ENCODE measurements around the gene NOTCH3.
A peak's percentile ranks its signal among the peaks of the same experiment; 100 is the strongest.

The NOTCH3 gene

DNA sequence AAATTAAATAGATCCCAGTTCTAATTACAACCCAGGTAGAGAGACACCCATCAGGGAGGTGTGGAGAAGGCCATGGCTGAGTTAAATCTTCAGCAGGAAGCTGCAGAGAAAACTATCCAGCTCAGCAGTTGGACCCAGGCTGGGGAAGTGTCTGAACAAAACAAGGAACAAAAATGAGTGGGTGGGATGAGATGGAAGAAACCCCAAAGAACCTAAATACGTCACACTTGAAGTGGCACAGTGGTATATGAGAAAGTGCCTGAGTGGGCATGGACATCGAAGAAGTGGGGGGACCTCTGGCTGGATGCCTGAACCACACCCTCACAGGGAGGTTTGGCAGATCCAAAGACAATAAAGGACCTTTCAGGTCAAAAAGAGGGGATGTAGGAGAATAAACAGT is 35.0 kb upstream of the NOTCH3 start:
- DNase-seq = no peak

DNA sequence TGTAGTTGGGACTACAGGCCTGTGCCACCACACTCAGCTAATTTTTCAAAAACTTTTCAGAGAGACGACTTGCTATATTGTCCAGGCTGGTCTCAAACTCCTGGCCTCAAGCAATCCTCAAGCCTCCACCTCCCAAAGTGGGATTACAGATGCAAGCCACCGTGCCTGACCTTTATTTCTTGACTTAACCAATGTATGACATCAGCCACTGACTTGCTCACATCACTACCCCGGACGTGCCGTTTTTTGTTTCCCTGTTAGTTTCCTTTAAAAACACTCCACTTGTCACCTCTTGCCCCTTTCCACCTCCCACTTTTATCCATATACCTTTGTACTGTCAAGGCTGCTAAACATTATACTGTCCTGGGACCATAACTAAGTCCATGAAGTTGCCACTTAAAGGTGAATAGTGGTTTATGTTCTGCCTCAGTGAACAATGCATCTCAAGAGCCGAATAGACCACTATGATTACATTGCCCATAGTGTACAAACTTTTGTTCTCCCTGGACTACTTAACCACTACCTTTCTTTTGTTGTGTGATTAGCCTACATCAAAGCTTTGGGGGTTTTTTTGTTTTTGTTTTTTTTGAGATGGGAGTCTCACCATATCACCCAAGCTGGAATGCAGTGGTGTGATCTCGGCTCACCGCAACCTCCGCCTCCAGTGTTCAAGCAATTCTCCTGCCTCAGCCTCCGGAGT is 33.8 kb upstream of the NOTCH3 start:
- no peak for DNase-seq

DNA sequence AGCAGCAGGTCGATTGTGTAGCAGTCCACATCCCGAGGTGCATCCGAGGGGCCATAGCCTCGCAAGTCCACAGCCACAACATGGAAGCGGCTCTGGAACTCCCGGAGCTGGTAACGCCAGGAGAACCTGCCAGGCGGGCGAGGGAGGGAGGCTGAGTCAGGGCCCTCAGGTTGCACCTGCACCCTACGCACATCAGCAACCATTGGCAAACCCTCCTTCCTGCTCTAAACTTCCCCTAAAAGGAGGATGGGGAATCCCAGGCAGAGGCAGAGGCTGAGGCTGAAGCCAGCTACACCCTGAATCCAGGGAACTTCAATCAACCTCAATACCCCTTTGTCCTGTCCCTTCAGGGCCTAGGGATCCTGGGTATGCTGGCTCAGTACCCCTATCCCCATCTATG is 30.5 kb upstream of the NOTCH3 start:
- no peak for DNase-seq

DNA sequence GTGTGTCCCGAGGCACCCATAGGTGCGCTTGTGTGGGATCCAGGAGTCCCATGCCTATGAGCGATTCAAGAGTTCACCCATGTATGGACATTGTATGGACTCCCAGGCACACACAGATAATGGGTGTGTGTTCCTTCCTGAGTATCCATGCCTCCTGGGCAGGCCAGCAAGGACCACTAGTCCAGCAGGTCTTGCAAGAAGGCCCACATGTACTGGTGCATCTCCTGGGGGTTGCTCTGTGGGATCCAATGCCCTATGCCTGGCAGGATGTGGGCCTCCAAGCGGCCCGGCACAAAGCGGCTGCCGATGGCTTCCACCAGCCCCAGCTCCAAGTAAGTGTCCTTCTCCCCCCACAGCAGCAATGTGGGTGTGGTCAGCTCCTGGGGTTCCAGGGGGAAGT is 26.5 kb upstream of the NOTCH3 start:
- DNase-seq = no peak

DNA sequence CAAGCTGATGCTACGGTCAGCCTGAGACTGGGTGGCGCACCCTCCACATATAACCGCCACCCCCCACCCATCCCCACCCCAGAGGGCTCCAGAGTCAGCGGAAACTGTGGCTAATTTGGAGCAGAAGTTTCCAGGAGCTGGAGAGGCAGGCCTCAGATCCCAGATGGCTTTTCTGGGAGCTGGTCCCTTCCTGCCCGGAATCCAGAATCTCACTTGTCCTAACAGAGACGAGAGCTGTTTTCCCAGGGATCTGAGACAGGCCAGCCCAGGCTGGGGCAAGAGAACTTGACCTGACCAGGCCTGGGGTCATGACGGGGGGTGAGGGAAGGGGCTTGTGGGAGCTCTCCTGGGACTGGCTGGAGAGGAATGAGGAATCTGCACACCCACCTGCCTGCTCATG is 25.0 kb upstream of the NOTCH3 start:
- no peak for DNase-seq

DNA sequence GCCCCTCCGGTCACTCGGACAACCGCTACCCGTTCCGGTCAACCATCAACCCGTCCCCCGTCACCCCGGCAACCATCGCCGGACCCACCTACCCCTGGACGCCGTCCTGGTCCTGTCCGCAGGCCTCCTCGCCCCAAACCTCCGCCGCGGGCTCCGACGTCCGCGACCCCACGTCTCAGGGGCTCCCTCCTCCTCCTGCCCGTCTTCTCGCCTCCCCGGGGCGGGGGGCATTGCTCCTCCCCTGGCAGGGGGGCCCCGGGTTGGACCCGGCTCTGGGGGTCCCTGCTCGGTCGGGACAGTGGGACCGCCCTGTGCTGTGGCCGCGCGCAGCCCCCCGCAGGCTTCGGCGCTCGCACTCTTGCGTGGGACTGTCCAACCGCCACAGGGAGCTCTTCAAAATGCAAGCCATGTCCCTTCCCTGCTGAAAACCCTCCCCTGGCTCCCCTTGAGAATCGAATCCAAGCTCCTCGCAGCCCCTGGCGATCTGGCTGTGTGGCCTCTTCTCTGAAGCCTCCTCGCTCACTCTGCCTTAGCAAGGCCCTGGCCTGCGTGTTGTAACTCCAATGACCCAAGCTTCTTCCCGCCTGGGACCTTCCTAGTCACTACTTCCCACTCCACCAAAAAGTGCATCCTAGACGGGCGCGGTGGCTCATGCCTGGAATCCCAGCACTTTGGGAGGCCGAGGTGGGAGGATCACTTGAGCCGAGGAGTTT is 23.0 kb upstream of the NOTCH3 start:
- no peak for DNase-seq

DNA sequence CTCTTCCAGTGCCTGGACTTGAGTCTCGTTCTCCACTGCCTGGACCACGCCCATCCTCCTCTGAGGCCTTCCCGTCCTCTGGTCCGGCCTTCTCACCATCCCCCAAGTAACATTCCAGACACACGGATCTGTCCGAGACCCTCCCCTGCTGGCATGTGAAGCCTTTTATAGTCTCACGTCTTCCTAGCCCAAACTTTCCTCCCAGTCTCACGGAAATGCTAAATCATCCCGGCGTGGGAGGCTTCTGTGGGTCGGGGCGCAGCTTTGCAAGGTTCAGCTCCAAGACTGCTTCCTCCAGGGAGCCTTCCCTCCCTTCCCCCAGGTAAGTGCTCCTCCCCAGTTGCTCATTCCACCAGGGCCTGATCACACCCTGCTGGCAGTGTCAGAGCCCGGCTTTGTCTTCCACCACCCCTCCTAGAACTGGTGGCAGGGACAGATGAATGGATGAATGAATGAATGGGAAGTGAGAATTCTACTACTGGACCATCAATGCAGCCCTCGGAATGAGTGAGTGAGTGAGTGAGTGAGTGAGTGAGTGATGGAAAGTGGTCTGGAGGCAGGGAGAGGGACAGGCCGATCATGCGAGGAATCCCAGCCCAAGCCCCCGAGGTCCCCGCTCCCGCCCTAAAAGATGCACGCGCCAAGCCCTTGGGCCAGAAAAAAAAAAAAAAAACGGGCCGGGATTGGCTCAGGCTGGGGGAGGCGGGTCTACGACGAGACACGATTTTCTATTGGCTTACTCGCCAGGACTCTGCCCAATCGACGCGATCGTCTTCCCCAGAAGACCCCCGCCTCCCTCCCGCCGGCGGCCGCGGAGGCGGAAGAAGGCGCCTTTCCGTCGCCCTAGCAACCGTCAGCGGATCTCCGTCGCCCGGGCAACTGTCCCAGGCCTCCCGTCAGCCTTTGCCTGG is 22.2 kb upstream of the NOTCH3 start:
- peak; percentile 76 for DNase-seq

DNA sequence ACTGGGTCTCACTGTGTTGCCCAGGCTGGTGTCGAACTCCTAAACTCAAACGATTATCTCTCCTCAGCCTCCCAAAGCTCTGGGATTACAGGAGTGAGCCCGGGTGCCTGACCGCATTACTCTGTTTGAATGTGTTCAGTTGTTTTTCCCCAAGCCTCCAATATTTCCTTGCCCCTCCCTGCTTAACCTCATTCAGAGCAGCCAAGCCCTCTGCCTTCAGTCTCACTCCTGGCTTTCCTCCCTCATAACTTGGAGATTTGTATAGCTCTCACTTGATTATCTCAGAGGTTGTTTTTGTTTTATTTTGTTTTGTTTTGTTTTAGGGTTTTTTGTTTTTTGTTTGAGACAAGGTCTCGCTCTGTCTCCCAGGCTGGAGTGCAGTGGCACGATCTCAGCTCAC is 20.0 kb upstream of the NOTCH3 start:
- DNase-seq = no peak

DNA sequence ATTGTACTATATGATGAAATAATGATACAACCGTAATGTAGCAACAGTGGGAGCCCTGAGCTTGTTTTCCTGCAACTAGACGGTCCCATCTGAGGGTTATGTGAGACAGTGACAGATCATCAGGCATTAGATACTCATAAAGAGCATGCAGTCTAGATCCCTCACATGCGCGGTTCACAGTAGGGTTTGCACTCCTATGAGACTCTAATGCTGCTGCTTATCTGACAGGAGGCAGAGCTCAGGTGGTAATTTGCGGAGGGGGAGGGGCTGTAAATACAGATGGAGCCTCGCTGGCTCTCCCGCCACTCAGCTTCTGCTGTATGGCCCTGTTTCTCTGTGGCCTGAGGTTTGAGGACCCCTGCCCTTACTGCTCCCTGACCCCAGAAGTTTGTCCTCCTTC is 17.7 kb upstream of the NOTCH3 start:
- no peak for DNase-seq

DNA sequence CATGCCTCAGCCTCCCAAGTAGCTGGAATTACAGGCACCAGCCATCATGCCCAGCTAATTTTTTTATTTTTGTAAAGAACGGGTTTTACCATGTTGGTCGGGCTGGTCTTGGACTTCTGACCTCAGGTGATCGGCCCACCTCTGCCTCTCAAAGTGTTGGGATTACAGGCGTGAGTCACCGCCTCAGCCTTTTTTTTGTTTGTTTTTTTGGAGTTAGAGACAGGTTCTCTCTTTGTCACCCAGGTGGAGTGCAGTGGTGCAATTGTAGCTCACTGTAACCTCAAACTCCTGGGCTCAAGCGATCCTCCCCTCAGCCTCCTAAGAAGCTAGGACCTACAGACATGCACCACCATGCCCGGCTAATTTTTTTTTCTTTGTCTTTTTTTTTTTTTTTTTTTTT is 15.6 kb upstream of the NOTCH3 start:
- no peak for DNase-seq

DNA sequence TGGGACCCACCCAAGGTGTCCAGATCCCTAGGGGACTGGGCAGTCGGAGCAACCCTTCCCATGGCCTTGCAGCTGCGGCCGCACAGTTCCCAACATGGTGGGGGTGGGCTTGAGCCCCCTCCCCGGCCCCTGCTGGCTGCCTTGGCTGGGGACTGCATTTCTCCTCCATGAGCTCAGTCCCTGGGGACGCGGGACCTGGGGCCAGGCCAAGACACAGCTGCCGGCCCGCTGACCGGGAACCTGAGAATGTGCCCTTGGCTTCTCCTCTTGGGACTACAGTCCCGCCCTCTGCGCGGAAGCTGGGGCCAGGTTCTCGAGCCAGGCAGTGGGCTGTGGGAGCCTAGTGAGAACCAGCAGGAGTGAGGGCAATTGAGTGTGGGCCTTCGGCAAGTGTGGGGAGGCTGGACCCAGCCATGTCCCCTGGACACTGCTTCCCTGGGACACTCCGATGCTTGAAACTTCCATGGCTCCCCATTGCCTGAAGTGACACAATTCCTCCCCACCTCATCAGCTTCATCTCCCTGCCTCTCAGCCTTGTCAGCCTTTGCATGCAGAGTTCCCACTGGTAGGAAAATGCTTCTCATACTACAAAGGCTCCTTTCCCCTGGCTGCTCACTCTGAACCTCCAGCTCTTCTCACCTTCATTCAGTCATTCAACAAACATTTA is 13.1 kb upstream of the NOTCH3 start:
- DNase-seq = no peak

DNA sequence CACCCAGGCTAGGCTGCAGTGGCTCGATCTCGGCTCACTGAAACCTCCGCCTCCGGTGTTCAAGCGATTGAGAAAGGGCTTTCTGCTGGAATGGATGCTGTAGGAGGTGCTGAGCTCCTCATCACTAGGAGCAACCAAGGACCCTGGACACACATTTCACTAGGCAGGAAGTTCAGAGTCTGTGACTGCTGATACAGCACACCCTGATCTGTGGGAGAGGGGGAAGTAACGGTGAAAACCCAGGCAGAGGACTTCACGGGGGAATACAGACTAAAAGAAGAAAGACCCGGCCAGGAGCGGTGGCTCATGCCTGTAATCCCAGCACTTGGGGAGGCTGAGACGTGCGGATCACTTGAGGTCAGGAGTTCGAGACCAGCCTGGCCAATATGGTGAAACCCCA is 11.9 kb upstream of the NOTCH3 start:
- no peak for DNase-seq

DNA sequence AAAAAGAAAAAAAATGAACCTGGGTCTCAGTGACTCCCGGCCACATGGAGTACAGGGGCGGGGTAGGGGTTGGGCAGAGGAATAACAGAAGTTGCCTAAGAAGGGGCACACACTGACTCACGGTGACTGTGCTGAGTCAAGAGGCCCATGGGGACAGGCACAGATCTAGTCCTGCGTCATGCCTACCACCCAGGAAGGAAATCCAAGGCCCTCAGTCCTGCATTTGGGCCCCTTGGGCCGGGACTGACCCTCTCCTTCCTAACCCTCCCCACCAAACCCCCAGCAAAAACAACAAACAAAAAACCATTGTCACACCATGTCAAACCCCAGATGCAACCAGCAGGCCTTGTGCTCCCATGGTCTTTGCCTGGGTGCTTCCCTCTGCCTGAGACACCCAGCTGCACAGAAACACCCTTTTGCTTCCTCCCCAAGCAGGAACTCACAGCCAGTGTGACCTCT is 9.6 kb upstream of the NOTCH3 start:
- no peak for DNase-seq

DNA sequence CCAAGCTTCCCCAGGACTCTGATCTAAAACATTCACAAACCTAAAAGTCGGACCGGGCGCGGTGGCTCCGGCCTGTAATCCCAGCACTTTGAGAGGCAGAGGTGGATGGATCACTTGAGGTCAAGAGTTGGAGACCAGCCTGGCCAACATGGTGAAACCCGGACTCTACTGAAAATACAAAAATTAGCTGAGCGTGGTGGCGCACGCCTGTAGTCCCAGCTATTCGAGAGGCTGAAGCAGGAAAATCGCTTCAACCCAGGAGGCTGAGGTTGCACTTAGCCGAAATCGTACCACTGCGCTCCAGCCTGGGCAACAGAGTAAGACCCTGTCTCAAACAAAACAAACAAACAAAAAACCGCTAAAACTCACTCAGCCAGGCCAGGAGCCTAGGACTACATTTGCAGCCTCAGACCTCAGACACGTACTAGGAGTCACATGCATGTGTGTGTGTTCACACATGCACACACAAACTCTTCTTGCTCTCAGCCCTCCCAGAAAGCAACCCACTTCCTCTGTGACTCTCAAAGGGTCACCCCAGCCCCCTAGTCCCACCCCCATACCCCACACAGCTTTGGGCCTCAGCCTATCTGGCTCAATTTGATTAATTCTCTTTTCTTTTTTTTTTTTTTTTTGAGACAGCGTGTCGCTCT is 704 bp upstream of the NOTCH3 start:
- no peak for DNase-seq

DNA sequence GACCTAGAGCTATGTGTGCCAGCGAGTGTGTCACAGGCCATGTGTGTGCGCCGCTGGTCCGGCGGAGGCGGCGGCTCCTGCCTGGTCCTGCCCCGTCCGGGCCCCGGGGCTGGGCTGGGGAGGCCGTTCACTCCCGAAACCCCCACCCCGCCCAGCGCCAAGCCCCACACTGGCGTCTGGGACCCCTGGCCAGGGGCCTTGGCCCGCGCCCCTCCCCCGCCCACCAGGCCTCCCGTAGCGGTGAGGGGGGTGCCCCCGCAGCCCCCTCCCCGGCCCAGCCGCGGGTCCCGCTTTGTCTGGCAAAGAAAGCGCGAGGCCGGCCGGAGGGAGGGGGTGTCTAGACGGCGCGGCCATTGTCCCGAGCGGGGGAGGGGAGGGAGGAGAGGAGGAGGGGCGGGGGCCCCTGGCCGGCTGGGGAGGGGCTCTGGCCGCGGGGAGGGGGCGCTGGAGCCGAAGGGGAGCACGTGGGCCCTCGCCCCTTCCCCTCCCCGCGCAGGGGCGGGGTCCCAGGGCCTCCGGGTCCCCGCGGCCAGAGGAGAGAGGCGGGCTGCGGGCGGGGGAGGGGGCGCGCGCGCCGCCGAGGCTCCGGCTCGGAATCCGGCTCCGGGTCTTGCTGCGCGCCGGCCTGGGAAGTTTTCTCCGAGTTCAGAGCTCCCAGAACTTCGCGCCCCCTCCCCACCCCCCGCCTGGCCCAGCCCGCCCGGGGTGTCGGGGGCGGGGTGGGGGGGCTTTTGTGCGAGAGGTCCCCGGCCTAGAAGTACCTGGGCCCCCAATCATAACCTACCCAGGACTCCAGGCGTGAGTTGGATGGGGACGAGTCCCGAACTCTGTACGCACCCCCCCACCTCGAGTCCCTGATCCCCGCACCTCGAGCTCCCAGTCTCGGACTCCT is 888 bp downstream of the NOTCH3 start:
- no peak for DNase-seq

DNA sequence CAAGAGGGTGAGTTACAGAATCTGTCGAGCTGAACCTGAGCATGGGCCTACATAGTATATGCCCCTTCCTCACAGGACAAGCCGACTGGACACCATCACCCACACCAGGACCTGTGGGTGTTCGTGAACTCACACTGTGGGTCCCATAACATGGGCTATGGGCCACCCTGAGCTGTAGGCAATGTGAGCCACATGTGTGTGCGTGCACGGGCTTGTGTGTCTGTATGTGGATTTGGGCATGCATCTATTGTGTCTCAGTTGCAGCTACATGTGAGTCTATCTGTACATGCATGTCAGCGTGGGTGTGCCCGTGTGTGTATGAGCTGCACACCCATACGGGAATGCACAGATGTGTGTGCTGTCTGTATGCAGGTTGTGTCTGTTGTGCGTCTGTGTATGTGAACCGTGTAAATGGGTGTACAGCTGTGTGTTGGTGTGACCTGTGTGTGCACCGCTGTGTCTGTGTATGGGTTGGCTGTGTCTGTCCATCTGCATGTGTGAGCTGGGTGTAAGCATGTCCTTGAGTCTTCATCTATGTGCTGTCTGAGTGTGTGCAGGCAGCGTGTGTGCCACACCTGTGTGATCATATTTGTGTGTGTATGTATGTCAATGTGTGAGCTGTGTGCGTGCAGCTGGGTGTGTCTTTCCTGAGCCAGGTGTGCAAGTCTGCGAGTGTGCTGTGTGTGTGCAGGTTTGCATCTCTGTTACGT is 1.7 kb downstream of the NOTCH3 start:
- no peak for DNase-seq

DNA sequence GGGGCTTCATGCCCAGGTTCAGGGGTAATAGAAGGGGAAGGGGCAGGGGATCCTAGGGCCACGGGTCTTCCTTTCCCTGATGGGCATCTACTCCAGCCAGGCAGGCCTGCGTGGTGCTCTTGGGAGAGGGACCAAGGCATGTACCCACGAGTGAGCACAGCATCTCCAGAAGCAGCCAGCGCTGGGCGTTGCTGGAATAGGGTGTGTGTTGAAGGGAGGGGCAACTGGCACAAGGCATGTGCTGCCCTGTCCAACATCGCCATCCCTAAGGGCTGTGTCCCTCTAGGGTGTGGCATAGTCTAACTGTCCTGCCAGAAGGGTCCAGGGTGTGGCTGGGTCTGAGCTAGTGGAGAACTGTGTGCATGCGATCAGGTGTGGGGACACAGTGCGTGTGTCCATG is 2.9 kb downstream of the NOTCH3 start:
- no peak for DNase-seq

DNA sequence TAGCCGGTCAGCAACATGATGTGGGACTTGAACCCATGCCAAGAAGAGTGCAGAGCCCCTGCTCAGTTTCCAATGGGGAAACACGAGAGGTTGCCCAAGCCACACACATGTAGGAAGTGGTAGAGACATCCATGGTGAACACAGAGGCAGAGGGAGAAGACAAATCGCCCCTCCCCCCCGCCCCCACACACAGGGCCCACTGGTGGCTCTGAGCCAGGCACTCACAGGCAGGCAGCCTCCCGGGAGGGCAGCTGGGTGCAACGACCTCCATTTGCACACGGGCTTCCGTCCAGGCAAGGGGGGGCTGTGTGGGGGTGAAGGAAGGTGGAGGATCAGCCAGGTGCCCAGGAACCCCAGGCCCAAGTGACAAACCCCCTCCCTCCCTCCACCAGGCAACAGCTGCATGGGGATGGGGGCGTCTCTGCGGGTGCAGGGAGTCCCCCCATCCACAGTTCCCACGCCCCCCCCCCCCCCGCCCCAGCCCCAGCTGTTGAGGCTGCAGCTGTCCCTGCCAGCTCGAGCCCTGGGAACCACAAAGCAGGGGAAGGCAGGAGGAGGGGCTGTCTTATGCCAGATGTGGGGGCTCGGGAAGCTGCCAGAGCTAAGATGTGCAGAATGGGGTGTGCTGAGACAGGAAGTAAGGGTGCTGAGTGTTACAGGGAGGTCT is 3.4 kb downstream of the NOTCH3 start:
- no peak for DNase-seq

DNA sequence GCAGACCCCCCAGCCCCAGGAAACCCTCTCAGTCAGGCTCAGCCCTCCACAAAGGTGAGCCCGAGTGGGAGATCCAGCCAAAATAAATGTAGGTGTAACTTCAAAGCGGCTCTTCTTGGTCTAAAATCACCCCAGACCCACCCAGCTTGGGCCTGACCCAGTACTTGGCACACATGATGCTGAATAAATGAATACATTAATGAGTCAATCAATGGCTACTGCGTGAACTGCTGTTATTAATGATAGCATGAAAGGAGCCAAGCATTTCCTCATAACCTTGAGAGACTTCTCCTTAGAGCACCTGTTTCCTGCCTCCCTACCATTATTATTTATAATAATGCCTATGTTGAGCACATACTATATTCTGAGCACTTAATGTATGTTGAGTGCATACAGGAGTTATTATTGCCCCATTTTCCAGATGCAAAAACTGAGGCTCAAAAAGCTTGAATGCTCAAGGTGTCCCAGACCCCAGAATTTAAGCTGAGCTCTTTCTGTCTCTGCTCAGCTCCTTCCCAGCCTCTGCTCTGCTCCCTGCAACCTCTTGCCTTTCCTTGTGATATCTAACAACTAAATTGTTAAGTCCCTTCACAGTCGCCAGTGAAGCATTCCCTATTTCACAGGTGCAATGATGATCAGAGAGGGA is 4.3 kb downstream of the NOTCH3 start:
- no peak for DNase-seq

All from stimulated activated CD4-positive, alpha-beta T cell treated with anti-CD3 and anti-CD28 coated beads, Interleukin-4, amount 100 ng/mL, for 24 hours (primary cell).